ENCODE data around the gene CYTH1.

The CYTH1 gene

DNA sequence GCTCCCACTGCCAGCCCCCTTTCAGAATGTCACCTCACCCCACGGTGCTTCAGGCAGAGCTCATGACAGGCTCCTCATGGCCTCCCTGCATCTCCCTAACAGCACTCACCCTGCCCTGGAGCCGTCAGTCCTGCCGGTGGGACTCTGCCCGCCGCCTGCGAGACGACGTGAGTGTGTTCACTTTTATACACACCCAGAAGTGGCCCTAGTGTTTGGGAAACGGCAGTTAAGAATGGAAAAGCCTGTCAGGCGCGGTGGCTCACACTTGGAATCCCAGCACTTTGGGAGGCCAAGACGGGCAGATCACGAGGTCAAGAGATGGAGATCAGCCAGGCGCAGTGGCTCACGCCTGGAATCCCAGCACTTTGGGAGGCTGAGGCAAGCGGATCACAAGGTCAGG is 12.3 kb upstream of the CYTH1 start:
- H3K4me1 ChIP-seq (ENCODE audit: control insufficient read depth, low read depth, low read length), result no peaks in the 10 kb centered on the region
- H3K9ac ChIP-seq (ENCODE audit: low read length), result no peak overlapping the region
- no peak overlapping the region for H3K27ac ChIP-seq (ENCODE audit: low read length)
- peaks cover 52% of the 10 kb centered on the region for H3K36me3 ChIP-seq (ENCODE audit: control insufficient read depth, low read depth, low read length)
- no peak overlapping the region for H3K4me3 ChIP-seq (ENCODE audit: low read length)
- H3K9me3 ChIP-seq (ENCODE audit: control insufficient read depth, low read depth, low read length), result no peaks in the 10 kb centered on the region
- no peaks in the 10 kb centered on the region for H3K27me3 ChIP-seq (ENCODE audit: control insufficient read depth, insufficient read depth, low read length)

DNA sequence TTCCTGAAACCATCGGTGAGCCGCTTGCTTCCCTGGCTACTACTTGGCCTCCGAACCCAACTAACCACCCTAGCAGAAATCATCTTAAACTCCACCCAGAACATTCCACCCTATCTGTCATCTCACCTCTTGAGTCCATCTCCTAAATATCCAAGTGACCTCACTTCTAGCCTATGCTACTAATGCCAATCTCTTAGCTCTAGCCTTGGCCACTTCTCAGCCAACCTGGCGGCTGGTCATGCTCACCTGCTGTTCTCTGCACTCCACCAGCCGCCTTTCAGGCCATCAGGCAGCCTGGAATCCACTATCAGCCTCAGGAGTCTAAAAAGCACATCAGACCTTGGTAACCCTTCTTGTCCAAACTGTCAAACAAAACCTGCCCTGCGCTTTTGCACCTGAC is 11.9 kb upstream of the CYTH1 start:
- no peaks in the 10 kb centered on the region for H3K9me3 ChIP-seq (ENCODE audit: control insufficient read depth, low read depth, low read length)
- no peak overlapping the region for H3K27ac ChIP-seq (ENCODE audit: low read length)
- H3K4me3 ChIP-seq (ENCODE audit: low read length), result no peak overlapping the region
- peaks cover 50% of the 10 kb centered on the region for H3K36me3 ChIP-seq (ENCODE audit: control insufficient read depth, low read depth, low read length)
- H3K27me3 ChIP-seq (ENCODE audit: control insufficient read depth, insufficient read depth, low read length), result no peaks in the 10 kb centered on the region
- no peaks in the 10 kb centered on the region for H3K4me1 ChIP-seq (ENCODE audit: control insufficient read depth, low read depth, low read length)
- H3K9ac ChIP-seq (ENCODE audit: low read length), result no peak overlapping the region

DNA sequence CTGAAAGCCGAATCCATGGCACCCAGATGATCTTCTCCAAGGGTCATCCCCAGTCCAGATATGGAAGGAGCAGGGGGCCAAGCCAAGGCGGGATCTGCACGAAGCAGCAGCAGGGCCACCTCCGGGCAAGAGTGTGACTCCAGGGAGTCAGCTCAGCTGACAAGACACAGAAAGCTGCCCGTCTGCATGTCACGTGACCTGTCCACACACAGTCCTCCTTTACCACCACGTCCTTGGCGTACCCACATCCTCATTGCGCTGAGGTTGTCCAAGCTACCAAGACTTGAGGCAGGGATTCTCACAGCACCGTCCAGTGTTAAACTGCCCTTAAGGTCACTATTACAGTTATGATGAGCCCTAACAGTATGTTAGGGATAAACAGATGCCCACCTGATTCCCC is 11.3 kb upstream of the CYTH1 start:
- H3K27me3 ChIP-seq (ENCODE audit: control insufficient read depth, insufficient read depth, low read length), result no peaks in the 10 kb centered on the region
- no peaks in the 10 kb centered on the region for H3K9me3 ChIP-seq (ENCODE audit: control insufficient read depth, low read depth, low read length)
- H3K36me3 ChIP-seq (ENCODE audit: control insufficient read depth, low read depth, low read length), result peaks cover 44% of the 10 kb centered on the region
- no peak overlapping the region for H3K9ac ChIP-seq (ENCODE audit: low read length)
- H3K4me3 ChIP-seq (ENCODE audit: low read length), result no peak overlapping the region
- no peak overlapping the region for H3K27ac ChIP-seq (ENCODE audit: low read length)
- H3K4me1 ChIP-seq (ENCODE audit: control insufficient read depth, low read depth, low read length), result no peaks in the 10 kb centered on the region

DNA sequence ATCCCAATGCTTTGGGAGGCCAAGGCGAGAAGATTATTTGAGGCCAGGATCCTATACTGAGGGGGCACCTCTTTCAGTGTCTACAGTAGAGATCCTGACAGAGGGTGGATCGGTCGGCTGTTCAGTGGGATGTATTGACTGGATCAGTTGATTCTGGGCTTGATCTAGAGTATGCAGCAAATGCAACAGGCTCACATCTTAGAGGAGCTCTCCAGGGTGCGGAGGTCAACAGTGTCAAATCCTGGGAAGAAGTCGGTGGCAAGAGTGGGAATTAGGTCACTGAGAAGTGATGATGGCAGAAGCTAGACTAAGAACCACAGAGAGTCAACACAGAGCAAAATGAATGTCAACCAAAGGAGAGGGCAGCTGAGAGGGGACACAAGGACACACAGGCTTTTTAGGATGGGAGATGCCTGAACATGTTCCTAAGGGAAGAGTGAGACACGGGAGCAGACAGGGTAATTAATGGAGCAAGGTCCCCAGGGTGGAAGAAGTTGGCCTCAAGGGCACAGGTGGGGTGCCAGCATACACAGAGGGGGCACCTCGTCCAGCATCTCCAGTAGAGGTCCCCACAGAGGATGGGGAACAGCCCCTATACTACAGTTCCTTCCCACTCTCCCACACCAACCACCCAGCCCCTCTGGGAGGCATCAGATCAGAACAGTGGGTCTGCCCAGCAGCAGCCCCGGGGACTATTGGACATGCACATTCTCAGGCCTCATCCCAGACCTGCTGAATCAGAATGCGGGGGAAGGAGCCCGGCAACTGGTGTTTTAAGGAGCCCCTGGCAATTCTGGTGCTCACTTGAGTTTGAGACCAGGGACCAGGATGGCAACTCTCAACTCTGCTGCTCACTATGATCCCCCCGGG is 10.0 kb upstream of the CYTH1 start:
- H3K9me3 ChIP-seq (ENCODE audit: control insufficient read depth, low read depth, low read length), result no peaks in the 10 kb centered on the region
- H3K36me3 ChIP-seq (ENCODE audit: control insufficient read depth, low read depth, low read length), result peaks cover 32% of the 10 kb centered on the region
- H3K4me3 ChIP-seq (ENCODE audit: low read length), result no peak overlapping the region
- no peak overlapping the region for H3K27ac ChIP-seq (ENCODE audit: low read length)
- H3K27me3 ChIP-seq (ENCODE audit: control insufficient read depth, insufficient read depth, low read length), result no peaks in the 10 kb centered on the region
- no peaks in the 10 kb centered on the region for H3K4me1 ChIP-seq (ENCODE audit: control insufficient read depth, low read depth, low read length)
- no peak overlapping the region for H3K9ac ChIP-seq (ENCODE audit: low read length)

DNA sequence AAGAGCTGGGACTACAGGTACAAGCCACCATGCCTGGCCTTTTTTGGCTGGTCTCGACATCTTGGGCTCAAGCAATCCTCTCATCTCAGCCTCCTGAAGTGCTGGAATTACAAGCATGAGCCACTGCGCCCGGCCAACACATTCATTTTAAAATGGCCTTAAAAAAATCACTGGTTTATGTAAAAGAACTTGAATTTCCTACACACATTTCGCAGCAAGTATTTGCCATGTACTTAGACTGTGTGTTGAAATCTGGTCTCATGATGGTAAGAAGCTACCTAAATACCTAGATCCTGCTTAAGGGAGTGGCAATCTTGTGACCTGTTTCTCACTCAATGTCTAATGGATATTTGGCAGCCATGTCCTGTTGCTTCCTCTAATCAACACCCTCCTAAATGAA is 8.5 kb upstream of the CYTH1 start:
- H3K27ac ChIP-seq (ENCODE audit: low read length), result no peak overlapping the region
- no peaks in the 10 kb centered on the region for H3K27me3 ChIP-seq (ENCODE audit: control insufficient read depth, insufficient read depth, low read length)
- no peaks in the 10 kb centered on the region for H3K9me3 ChIP-seq (ENCODE audit: control insufficient read depth, low read depth, low read length)
- H3K36me3 ChIP-seq (ENCODE audit: control insufficient read depth, low read depth, low read length), result peaks cover 17% of the 10 kb centered on the region
- H3K9ac ChIP-seq (ENCODE audit: low read length), result no peak overlapping the region
- no peaks in the 10 kb centered on the region for H3K4me1 ChIP-seq (ENCODE audit: control insufficient read depth, low read depth, low read length)
- no peak overlapping the region for H3K4me3 ChIP-seq (ENCODE audit: low read length)

DNA sequence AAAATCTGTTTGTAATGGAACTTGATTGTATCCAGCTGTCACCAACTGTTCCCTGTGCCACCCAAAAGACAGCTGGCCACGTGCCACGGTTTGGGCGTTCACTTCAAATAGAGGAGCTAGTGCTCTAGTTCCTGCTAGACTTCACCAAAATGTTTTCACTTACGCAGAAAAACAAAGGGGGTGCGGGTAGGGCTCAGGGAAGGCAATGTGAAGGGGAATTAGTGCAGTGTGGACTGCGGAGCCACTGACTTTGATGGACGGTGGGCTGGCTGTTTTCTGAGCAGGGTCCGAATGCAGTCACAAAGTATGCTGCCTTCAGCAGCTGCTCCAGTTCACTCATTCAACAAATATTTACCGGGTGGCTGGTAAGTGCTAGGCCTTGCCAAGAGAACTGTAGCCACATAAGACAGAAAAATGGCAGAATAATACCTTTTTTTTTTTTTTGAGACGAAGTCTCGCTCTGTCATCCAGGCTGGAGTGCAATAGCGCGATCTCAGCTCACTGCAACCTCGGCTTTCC is 7.6 kb upstream of the CYTH1 start:
- peaks cover 10% of the 10 kb centered on the region for H3K36me3 ChIP-seq (ENCODE audit: control insufficient read depth, low read depth, low read length)
- no peak overlapping the region for H3K4me3 ChIP-seq (ENCODE audit: low read length)
- no peaks in the 10 kb centered on the region for H3K9me3 ChIP-seq (ENCODE audit: control insufficient read depth, low read depth, low read length)
- H3K27ac ChIP-seq (ENCODE audit: low read length), result no peak overlapping the region
- H3K9ac ChIP-seq (ENCODE audit: low read length), result no peak overlapping the region
- H3K27me3 ChIP-seq (ENCODE audit: control insufficient read depth, insufficient read depth, low read length), result no peaks in the 10 kb centered on the region
- no peaks in the 10 kb centered on the region for H3K4me1 ChIP-seq (ENCODE audit: control insufficient read depth, low read depth, low read length)

DNA sequence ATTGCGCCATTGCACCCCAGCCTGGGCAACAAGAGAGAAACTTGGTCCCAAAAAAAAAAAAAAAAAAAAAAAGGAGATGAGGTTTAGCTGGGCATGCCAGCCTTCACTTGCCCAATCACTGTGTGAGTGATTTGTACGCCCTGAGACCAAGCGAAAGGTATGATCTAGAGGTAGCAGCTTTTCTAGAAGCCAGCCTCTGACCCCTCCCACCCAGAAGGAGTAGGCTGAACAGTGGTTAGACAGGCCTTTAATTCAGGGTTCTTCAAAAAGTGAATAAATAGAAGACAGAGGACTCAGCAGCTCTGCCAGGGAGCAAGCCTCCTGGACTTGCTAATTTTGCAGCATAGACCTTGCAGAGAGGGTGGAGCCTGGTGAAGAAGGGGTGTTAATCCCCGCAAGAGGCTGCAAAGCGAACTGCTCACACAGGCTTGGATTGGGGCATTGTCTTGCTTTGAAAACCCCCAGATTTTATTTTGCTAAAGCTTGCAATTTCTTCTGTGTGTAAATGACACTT is 7.1 kb upstream of the CYTH1 start:
- H3K4me1 ChIP-seq (ENCODE audit: control insufficient read depth, low read depth, low read length), result no peaks in the 10 kb centered on the region
- no peak overlapping the region for H3K27ac ChIP-seq (ENCODE audit: low read length)
- no peaks in the 10 kb centered on the region for H3K9me3 ChIP-seq (ENCODE audit: control insufficient read depth, low read depth, low read length)
- H3K4me3 ChIP-seq (ENCODE audit: low read length), result no peak overlapping the region
- no peaks in the 10 kb centered on the region for H3K27me3 ChIP-seq (ENCODE audit: control insufficient read depth, insufficient read depth, low read length)
- no peak overlapping the region for H3K9ac ChIP-seq (ENCODE audit: low read length)
- H3K36me3 ChIP-seq (ENCODE audit: control insufficient read depth, low read depth, low read length), result peaks cover 9% of the 10 kb centered on the region

DNA sequence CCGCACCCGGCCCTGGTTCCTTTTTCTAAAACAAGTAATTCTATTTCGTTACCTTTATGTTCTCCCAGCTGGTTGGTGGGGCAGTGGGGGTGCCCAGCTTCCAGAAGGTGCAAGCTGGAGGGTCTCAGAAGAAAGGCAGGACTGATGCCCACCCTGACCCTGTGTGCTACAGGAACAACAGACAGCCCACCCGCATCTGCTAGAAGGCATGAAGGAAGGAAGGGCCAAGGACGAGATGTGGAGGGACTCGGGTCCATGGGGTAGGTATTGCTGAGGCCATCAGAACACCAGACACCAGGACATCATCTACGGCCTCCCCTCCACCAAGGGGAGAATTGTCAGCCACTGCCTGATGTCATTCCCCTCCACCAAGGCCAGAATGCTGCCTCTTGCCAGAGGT is 6.4 kb upstream of the CYTH1 start:
- H3K27me3 ChIP-seq (ENCODE audit: control insufficient read depth, insufficient read depth, low read length), result no peaks in the 10 kb centered on the region

DNA sequence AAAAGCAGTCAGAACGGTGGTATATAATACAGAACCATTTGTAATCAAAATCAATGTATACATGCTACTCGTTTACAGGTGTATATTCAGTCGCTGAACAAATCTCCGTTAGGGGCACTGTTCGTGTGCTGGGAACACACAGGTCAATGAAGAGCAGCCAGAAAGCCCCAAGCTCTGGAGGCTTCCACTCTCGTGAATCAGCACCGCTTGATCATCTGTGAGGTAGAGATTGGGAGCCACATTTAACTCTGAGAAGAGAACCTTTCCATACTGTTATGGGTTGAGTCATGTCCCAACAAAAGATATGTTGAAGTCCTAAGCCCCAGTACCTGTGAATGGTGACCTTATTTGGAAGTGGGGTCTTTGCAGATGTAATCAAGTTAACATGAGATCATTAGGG is 5.4 kb upstream of the CYTH1 start:
- H3K27me3 ChIP-seq (ENCODE audit: control insufficient read depth, insufficient read depth, low read length), result no peaks in the 10 kb centered on the region
- H3K9me3 ChIP-seq (ENCODE audit: control insufficient read depth, low read depth, low read length), result no peaks in the 10 kb centered on the region
- no peak overlapping the region for H3K4me3 ChIP-seq (ENCODE audit: low read length)
- H3K4me1 ChIP-seq (ENCODE audit: control insufficient read depth, low read depth, low read length), result no peaks in the 10 kb centered on the region
- H3K27ac ChIP-seq (ENCODE audit: low read length), result no peak overlapping the region
- no peak overlapping the region for H3K9ac ChIP-seq (ENCODE audit: low read length)
- H3K36me3 ChIP-seq (ENCODE audit: control insufficient read depth, low read depth, low read length), result no peaks in the 10 kb centered on the region

More for the DNA sequence above, 6.4 kb upstream of the CYTH1 start:
- Histone ChIP-seq H3K9me3 (ENCODE audit: control insufficient read depth, low read depth, low read length) (no peaks in the 10 kb centered on the region), H3K4me3 (ENCODE audit: low read length) (no peak overlapping the region), H3K36me3 (ENCODE audit: control insufficient read depth, low read depth, low read length) (peaks cover 1% of the 10 kb centered on the region), H3K27ac (ENCODE audit: low read length) (no peak overlapping the region), H3K4me1 (ENCODE audit: control insufficient read depth, low read depth, low read length) (no peaks in the 10 kb centered on the region), H3K9ac (ENCODE audit: low read length) (no peak overlapping the region)

DNA sequence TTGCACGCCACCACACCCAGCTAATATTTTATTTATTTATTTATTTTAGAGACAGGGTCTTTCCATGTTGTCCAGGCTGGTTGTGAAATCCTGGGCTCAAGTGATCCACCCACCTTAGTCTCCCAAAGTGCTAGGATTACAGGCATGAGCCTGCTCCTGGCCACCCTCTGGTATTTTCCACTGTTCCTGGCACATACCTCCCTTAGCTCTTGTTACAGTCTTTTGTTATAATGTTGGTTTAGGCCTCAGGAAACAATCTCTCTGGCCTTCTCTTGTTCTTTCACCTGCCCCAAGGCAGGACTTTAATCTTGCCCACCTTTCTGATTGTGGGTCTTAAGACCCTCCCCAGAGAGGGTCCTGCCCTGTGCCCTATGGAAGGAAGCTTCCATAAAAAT is 3.6 kb upstream of the CYTH1 start:
- Histone ChIP-seq H3K9me3 (ENCODE audit: control insufficient read depth, low read depth, low read length) (no peaks in the 10 kb centered on the region), H3K4me1 (ENCODE audit: control insufficient read depth, low read depth, low read length) (no peaks in the 10 kb centered on the region), H3K9ac (ENCODE audit: low read length) (no peak overlapping the region), H3K36me3 (ENCODE audit: control insufficient read depth, low read depth, low read length) (no peaks in the 10 kb centered on the region), H3K27me3 (ENCODE audit: control insufficient read depth, insufficient read depth, low read length) (no peaks in the 10 kb centered on the region), H3K4me3 (ENCODE audit: low read length) (no peak overlapping the region), H3K27ac (ENCODE audit: low read length) (no peak overlapping the region)

DNA sequence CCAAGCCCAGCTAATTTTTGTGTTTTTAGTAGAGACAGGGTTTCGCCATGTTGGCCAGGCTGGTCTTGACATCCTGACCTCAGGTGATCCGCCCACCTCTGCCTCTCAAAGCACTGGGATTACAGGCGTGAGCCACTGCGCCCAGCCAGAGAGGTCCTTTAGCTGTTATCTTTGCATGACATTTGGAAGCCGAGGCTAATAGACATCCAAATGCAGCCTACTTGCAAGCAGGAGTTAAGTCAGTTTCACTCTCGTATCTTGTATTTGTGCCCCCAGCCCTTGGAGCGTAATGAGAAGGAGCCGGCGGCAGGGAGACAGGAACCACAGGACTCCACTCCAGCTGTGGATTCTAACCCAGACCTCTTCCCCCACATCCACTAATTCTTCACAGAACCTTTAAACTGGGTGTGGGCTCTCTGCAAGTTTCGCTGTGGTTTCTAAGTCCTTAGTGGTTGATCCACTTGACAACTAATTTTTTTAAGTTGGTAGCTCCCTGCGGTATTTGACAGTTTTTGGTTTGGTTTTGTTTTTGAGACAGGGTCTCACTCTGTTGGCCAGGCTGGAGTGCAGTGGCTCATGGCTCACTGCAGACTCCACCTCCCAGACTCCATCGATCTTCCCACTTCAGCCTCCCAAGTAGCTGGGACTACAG is 3.1 kb upstream of the CYTH1 start:
- no peak overlapping the region for H3K27ac ChIP-seq (ENCODE audit: low read length)
- no peaks in the 10 kb centered on the region for H3K36me3 ChIP-seq (ENCODE audit: control insufficient read depth, low read depth, low read length)
- H3K4me1 ChIP-seq (ENCODE audit: control insufficient read depth, low read depth, low read length), result no peaks in the 10 kb centered on the region
- no peak overlapping the region for H3K4me3 ChIP-seq (ENCODE audit: low read length)
- H3K9ac ChIP-seq (ENCODE audit: low read length), result no peak overlapping the region
- H3K27me3 ChIP-seq (ENCODE audit: control insufficient read depth, insufficient read depth, low read length), result no peaks in the 10 kb centered on the region
- H3K9me3 ChIP-seq (ENCODE audit: control insufficient read depth, low read depth, low read length), result no peaks in the 10 kb centered on the region
